Hepatocyte (in vitro differentiated cells): Measurements from ENCODE around the gene ERCC2. TPM values are rescaled to one million over a fixed set of nuclear protein-coding genes. Genes with fewer than 3 reads are reported as not detected.

Source experiments
- DNase-seq: peaks from one replicate; pipeline ENCODE4 v3.0.0-alpha.2; 2016; ENCODE audit warnings: low spot score
- H2AFZ ChIP-seq: fragments of 200-600 bp; sonication (generic); 2 replicates; pipeline ENCODE4 v1.6.0; 2016; ENCODE audit warnings: antibody characterized with exemption, mild to moderate bottlenecking
- H3K27ac ChIP-seq: fragments of 200-600 bp; sonication (generic); 2 replicates; pipeline ENCODE4 v1.5.1; 2016; ENCODE audit warnings: mild to moderate bottlenecking
- H3K27me3 ChIP-seq: fragments of 200-600 bp; sonication (generic); 2 replicates; pipeline ENCODE4 v1.6.1; 2016
- H3K36me3 ChIP-seq: fragments of 200-600 bp; sonication (generic); replicated peaks from 2 replicates; pipeline ENCODE4 v1.5.1; 2016; ENCODE audit warnings: low read depth; ENCODE audit not compliant: insufficient read depth
- H3K4me1 ChIP-seq: fragments of 200-600 bp; sonication (generic); 2 replicates; pipeline ENCODE4 v1.5.1; 2016; ENCODE audit warnings: mild to moderate bottlenecking, moderate library complexity; ENCODE audit not compliant: insufficient read depth
- H3K4me2 ChIP-seq: fragments of 200-600 bp; sonication (generic); 2 replicates; pipeline ENCODE4 v1.6.0; 2016
- H3K4me3 ChIP-seq: fragments of 200-600 bp; sonication (generic); 2 replicates; pipeline ENCODE4 v1.5.1; 2016; ENCODE audit warnings: mild to moderate bottlenecking
- H3K79me2 ChIP-seq: fragments of 200-600 bp; sonication (generic); 2 replicates; pipeline ENCODE4 v1.6.0; 2017; ENCODE audit warnings: mild to moderate bottlenecking
- H3K9me2 ChIP-seq: fragments of 200-600 bp; sonication (generic); replicated peaks from 2 replicates; pipeline ENCODE4 v1.6.0; 2017; ENCODE audit warnings: mild to moderate bottlenecking; ENCODE audit not compliant: insufficient read depth
- H3K9me3 ChIP-seq: fragments of 200-600 bp; sonication (generic); 2 replicates; pipeline ENCODE4 v1.5.1; 2016; ENCODE audit warnings: low read depth, mild to moderate bottlenecking
- H4K20me1 ChIP-seq: fragments of 200-600 bp; sonication (generic); 2 replicates; pipeline ENCODE4 v1.6.0; 2016; ENCODE audit warnings: mild to moderate bottlenecking; ENCODE audit not compliant: insufficient read depth, poor library complexity, severe bottlenecking
- CTCF ChIP-seq: fragments of 200-600 bp; sonication (generic); IDR thresholded peaks from 2 replicates; pipeline ENCODE4 v1.5.1; 2016; ENCODE audit warnings: antibody characterized with exemption, mild to moderate bottlenecking; ENCODE audit not compliant: poor library complexity
- EZH2 ChIP-seq: fragments of 200-600 bp; sonication (generic); IDR thresholded peaks from 2 replicates; pipeline ENCODE4 v1.6.1; 2016; ENCODE audit warnings: antibody characterized with exemption, mild to moderate bottlenecking, borderline replicate concordance
- EZH2phosphoT487 ChIP-seq: fragments of 200-600 bp; sonication (generic); IDR thresholded peaks from one replicate; pipeline ENCODE4 v1.6.1; 2018; ENCODE audit warnings: antibody characterized with exemption, mild to moderate bottlenecking, low read depth, moderate library complexity; ENCODE audit not compliant: unreplicated experiment, severe bottlenecking
- WGBS: methylation state at CpG from one replicate; pipeline ENCODE4 v1.1.6; 2016; ENCODE audit warnings: low lambda C conversion rate; ENCODE audit errors: missing lambda C conversion rate; 5-methylcytosine and 5-hydroxymethylcytosine counted together
- polyA plus RNA-seq: library from polyadenylated mRNA; unstranded; fragments of >200 nt; fragmentation: Nextera tagmentation; extraction: Ambion mirVana; gene quantifications from 2 replicates; pipeline ENCODE4 v1.2.1, GENCODE V29; 2016
- total RNA-seq: library from RNA; depleted of rRNA; stranded (reverse); fragments of >200 nt; gene quantifications from 2 replicates; pipeline ENCODE4 v1.2.3, GENCODE V29; 2014

Gene ERCC2
- total and polyA plus RNA-seq, 2 experiments from 2014 or later = 7.1 to 13.9 TPM

- no peak overlapping the region for H3K27ac ChIP-seq
- no peak overlapping the region for H3K4me2 ChIP-seq
- H3K4me1 ChIP-seq = no peaks in the 10 kb centered on the region
- H3K36me3 ChIP-seq = no peaks in the 10 kb centered on the region
- TF ChIP-seq EZH2 (no peak), CTCF (no peak), EZH2phosphoT487 (no peak)
- WGBS = 91% methylated on average over 14 of the region's 15 CpGs
- peaks cover 15% of the 10 kb centered on the region for H3K27me3 ChIP-seq
- no peaks in the 10 kb centered on the region for H3K9me3 ChIP-seq
- no peaks in the 10 kb centered on the region for H3K9me2 ChIP-seq
- DNase-seq = no peak
- no peaks in the 10 kb centered on the region for H3K79me2 ChIP-seq
- H2AFZ ChIP-seq = no peak overlapping the region
- no peaks in the 10 kb centered on the region for H4K20me1 ChIP-seq
- H3K4me3 ChIP-seq = no peak overlapping the region
Observed at GRCh38 chr19:45345506-45345860, 24.9 kb downstream of the ERCC2 start.

GRCh38 chr19:45344621-45345505, 25.5 kb downstream of the ERCC2 start:
- DNase-seq = no peak
- Histone ChIP-seq H3K4me3 (no peak overlapping the region), H3K4me2 (no peak overlapping the region), H3K9me2 (no peaks in the 10 kb centered on the region), H2AFZ (no peak overlapping the region), H3K27ac (no peak overlapping the region), H3K4me1 (no peaks in the 10 kb centered on the region), H3K79me2 (no peaks in the 10 kb centered on the region), H3K9me3 (no peaks in the 10 kb centered on the region), H3K36me3 (no peaks in the 10 kb centered on the region), H4K20me1 (no peaks in the 10 kb centered on the region), H3K27me3 (peaks cover 15% of the 10 kb centered on the region)
- 56% methylated on average over 14 of the region's 15 CpGs for WGBS
- no peak for TF ChIP-seq CTCF
- no peak for TF ChIP-seq EZH2phosphoT487
- no peak for TF ChIP-seq EZH2

GRCh38 chr19:45342911-45343310, 27.5 kb downstream of the ERCC2 start:
- H3K4me1 ChIP-seq = no peaks in the 10 kb centered on the region
- no peak for DNase-seq
- no peaks in the 10 kb centered on the region for H3K9me2 ChIP-seq
- no peak overlapping the region for H2AFZ ChIP-seq
- WGBS = 81% methylated on average over 13 of the region's 13 CpGs
- no peak for TF ChIP-seq CTCF
- no peaks in the 10 kb centered on the region for H4K20me1 ChIP-seq
- no peaks in the 10 kb centered on the region for H3K79me2 ChIP-seq
- no peak overlapping the region for H3K27ac ChIP-seq
- no peaks in the 10 kb centered on the region for H3K9me3 ChIP-seq
- no peak overlapping the region for H3K4me2 ChIP-seq
- H3K27me3 ChIP-seq = peaks cover 15% of the 10 kb centered on the region
- H3K36me3 ChIP-seq = no peaks in the 10 kb centered on the region
- no peak overlapping the region for H3K4me3 ChIP-seq
